Adrenal gland (tissue), 5 donors: ENCODE results near the gene MARVELD2.

ENCODE experiments used
- POLR2A ChIP-seq, 2 donors: fragments of 450-650 bp; IDR thresholded peaks; one replicate each; pipeline ENCODE4 v1.6.1; 2017; ENCODE audit warnings: antibody characterized with exemption in 2 of 2, mild to moderate bottlenecking in 2 of 2, moderate library complexity in 1 of 2
- TF ChIP-seq, protein P1 (sequence below), 6 experiments: fragments of 450-650 bp in 4 of 6; fragments of 200-600 bp in 2 of 6; sonication (generic) in 1 of 6; IDR thresholded peaks; 1 replicate in 5 of 6; 2 replicates in 1 of 6; pipeline versions ENCODE4 v1.5.1 to v1.8.0; 2016 to 2021; ENCODE audit warnings: antibody characterized with exemption in 6 of 6, mild to moderate bottlenecking in 2 of 6, moderate library complexity in 1 of 6
- donor health status: DM: no; HTN: no; CAD: no.

DNA sequence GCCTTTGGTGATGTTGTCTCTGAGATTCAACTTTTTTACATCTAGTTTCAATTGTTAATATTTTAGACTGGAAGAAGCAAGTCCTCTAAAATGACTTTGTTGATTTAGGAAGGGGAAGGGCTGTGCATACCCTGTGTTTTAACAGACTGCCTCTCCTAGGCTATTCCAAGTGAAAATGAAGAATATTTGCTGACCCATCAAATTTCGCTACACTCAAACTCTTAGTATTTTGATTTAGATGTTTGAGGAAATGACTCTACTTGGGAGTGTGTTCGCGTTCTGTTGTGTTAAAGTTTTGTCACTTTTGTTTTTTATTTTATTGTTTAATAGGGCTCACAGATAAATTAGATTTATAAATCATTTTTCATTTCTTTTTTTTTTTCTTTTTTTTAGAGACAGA lies 3.6 kb downstream of the MARVELD2 start:
- TF ChIP-seq, protein P1, sequence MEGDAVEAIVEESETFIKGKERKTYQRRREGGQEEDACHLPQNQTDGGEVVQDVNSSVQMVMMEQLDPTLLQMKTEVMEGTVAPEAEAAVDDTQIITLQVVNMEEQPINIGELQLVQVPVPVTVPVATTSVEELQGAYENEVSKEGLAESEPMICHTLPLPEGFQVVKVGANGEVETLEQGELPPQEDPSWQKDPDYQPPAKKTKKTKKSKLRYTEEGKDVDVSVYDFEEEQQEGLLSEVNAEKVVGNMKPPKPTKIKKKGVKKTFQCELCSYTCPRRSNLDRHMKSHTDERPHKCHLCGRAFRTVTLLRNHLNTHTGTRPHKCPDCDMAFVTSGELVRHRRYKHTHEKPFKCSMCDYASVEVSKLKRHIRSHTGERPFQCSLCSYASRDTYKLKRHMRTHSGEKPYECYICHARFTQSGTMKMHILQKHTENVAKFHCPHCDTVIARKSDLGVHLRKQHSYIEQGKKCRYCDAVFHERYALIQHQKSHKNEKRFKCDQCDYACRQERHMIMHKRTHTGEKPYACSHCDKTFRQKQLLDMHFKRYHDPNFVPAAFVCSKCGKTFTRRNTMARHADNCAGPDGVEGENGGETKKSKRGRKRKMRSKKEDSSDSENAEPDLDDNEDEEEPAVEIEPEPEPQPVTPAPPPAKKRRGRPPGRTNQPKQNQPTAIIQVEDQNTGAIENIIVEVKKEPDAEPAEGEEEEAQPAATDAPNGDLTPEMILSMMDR (IDR thresholded peaks at IDR 0.05), result no peak
- no peak for TF ChIP-seq POLR2A (IDR thresholded peaks at IDR 0.05)
